HCT116 (cell line): ENCODE results near the gene STX10.

Experiments used
- CEBPB ChIP-seq: IDR thresholded peaks from 2 replicates; pipeline ENCODE4 v1.6.1; 2012; ENCODE audit warnings: low read depth
- CTCF ChIP-seq, 3 experiments: fragments of 200-600 bp in 1 of 3; sonication (generic) in 1 of 3; IDR thresholded peaks in 2 of 3; conservative IDR thresholded peaks in 1 of 3; 2 replicates each; pipeline ENCODE4 v1.5.1; 2012 to 2017; ENCODE audit warnings: low read depth in 2 of 3, low read length in 2 of 3, antibody characterized with exemption in 1 of 3, borderline replicate concordance in 1 of 3, control low read depth in 1 of 3, mild to moderate bottlenecking in 1 of 3, mixed read lengths in 1 of 3, mixed run types in 1 of 3, moderate library complexity in 1 of 3; ENCODE audit not compliant: insufficient read depth in 1 of 3
- EZH2 ChIP-seq: fragments of 200-600 bp; sonication (generic); IDR thresholded peaks from 2 replicates; pipeline ENCODE4 v1.6.1; 2017; ENCODE audit warnings: antibody characterized with exemption, mixed run types
- JUND ChIP-seq: IDR thresholded peaks from 2 replicates; pipeline ENCODE4 v1.6.1; 2012
- MAX ChIP-seq: IDR thresholded peaks from 2 replicates; pipeline ENCODE4 v1.6.1; 2012
- POLR2A ChIP-seq: IDR thresholded peaks from 2 replicates; pipeline ENCODE4 v1.7.0; 2011; ENCODE audit warnings: borderline replicate concordance; ENCODE audit not compliant: insufficient read depth, insufficient read length; ENCODE audit errors: extremely low read depth
- POLR2AphosphoS5 ChIP-seq: IDR thresholded peaks from 2 replicates; pipeline ENCODE4 v1.6.1; 2011; ENCODE audit warnings: mild to moderate bottlenecking, low read depth, low read length, moderate library complexity
- RAD21 ChIP-seq: IDR thresholded peaks from 2 replicates; pipeline ENCODE4 v1.6.1; 2012; ENCODE audit warnings: low read depth, mild to moderate bottlenecking
- REST ChIP-seq: IDR thresholded peaks from 2 replicates; pipeline ENCODE4 v1.6.1; 2012; ENCODE audit warnings: low read depth
- YY1 ChIP-seq: IDR thresholded peaks from 2 replicates; pipeline ENCODE4 v1.6.1; 2011; ENCODE audit warnings: low read length, low read depth, moderate library complexity, mild to moderate bottlenecking; ENCODE audit not compliant: insufficient replicate concordance; ENCODE audit errors: extremely low read depth
- ZBTB33 ChIP-seq: IDR thresholded peaks from 2 replicates; pipeline ENCODE4 v1.6.1; 2011; ENCODE audit warnings: mild to moderate bottlenecking, low read length, moderate library complexity; ENCODE audit not compliant: insufficient replicate concordance; ENCODE audit errors: extremely low read depth
- ZNF274 ChIP-seq: fragments of 200-500 bp; sonication (Bioruptor generic); IDR thresholded peaks from 2 replicates; pipeline ENCODE4 v1.6.1; 2014; ENCODE audit warnings: mild to moderate bottlenecking, low read depth, low read length, inconsistent platforms

- TF ChIP-seq CEBPB (no peak), CTCF (IDR thresholded peaks at IDR 0.05 in 2 of 3, conservative IDR thresholded peaks at IDR 0.05 in 1 of 3; ENCODE audit: borderline replicate concordance in 1 of 3, insufficient read depth in 1 of 3, low read depth in 2 of 3, low read length in 2 of 3) (no peak), EZH2 (no peak), POLR2AphosphoS5 (no peak), POLR2A (no peak), ZBTB33 (no peak), REST (no peak), RAD21 (no peak), JUND (no peak), YY1 (no peak), MAX (no peak), ZNF274 (no peak)
Observed at GRCh38 chr19:13137290-13137794, 12.8 kb downstream of the STX10 start.
